DMS53 treated with DMSO at 0.1 percent for 48 hours (cell line): ENCODE measurements around the gene DLK2.

Source experiments
- DNase-seq: peaks from one replicate; lab custom pipeline; 2025; ENCODE audit not compliant: unreplicated experiment; lab: John Stamatoyannopoulos, UW

DLK2 gene

DNA sequence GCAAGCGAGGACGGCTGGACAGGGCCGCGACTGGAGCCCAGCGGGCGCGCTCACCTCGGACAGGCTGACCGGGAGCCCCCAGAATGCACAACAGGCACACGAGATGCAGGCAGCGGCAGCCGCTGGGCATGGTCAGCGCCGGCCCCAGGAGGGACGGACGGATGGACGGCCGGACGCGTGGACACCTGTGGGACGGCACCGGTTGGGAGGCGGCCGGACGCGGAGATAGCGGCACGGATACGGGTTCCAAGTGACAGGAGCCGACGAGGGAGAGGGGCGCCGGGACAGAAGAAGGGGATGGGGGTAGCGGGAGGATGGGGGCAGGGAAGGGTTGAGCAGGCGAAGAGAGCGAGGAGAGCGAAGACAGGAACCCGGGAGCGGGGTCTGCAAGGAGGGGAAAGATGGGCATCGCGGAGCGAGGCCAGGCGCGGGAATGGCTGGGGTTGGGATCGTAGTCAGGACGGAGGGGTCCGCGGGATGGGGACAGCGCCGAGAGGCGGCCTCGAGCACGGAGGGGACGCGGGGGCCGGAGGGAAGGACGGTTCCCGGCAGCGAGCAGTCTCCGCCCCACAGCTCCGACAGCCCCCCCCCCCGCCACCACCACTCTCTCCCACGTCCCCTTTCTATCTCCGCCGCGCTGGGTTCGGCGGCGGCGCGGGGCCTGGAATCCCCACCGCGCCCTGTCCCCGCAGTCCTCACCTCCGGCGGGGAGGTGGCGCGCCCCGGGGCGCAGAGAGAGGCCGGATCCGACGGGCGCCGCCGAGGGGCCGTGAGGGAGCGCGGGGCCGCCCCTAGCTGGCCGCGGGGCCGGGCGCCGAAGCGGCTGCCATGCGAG is 435 bp downstream of the DLK2 start:
- peak; percentile 51 for DNase-seq

DNA sequence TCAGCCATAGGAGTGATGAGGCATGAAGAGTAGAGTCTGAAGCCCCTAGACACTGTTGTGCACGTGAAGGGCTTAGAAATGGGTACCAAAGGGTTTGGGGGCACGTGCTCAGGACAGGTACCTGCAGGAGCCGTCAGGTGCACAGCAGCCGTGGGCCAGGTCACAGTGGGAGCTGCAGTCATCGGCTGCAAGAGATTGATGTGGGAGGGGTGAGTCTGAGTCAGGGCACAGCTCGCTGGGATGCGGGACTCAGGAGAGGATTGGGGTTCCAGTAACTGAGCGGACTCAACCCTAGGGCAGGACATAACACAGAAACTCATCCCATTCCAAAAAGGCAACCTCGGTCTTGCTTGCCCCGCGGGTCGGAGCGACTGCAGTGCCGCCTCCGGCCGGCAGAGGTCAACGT is 1.1 kb downstream of the DLK2 start:
- no peak for DNase-seq

DNA sequence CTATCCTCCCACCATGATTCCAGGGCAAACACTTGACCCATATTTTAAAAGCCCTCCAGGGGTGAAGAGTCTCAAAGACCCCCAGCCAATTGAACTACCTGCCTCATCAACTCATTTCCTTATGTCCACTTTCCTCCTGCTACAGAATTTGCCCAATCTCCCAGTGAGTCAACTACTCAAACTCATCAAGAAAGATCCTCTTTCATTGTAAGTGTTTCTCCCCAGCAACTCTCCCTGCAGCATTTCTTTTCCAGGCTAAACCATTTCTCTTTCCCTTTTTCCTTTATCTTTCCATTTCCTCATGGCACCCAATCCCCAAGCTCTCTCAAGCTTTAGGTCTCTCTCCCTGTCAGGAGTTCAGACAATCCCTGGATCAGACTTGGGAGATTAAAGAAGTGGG is 1.5 kb downstream of the DLK2 start:
- no peak for DNase-seq

DNA sequence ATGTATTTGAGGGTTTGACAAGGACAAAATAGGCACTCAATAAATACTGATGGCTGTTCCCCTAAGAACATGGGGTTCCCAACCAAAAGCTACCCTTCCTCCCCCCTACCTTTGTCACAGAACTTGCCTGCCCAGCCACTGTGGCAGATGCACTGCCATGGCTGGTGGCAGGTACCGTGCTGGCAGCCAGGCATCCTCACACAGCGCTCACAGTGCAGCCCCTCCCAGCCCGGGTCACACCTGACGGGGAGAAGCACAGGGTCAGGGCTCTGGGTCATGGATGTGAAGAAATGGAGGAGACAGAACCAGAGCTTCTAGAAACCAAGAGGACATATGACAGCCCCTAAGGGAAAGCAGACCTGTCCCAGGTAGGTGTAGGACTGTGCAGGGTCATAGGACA is 2.5 kb downstream of the DLK2 start:
- DNase-seq: no peak

DNA sequence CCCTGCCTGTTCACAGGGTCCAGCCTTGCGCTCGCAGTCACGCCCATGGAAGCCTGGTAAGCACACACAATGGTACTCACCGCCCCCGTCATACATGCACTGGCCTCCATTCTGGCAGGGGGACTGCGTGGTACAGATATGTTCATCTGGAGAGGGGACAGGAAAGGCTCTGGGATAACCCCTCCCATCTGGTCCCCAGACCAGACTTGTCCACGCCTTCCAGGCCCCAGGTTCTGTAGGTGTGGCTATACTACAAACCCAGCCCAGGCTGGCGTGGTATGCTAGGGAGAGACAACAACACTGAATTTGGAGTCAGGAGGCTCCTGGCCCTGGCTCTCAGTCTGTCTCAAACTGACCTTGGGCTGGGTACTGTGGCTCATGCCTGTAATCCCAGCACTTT is 3.4 kb downstream of the DLK2 start:
- DNase-seq: no peak

DNA sequence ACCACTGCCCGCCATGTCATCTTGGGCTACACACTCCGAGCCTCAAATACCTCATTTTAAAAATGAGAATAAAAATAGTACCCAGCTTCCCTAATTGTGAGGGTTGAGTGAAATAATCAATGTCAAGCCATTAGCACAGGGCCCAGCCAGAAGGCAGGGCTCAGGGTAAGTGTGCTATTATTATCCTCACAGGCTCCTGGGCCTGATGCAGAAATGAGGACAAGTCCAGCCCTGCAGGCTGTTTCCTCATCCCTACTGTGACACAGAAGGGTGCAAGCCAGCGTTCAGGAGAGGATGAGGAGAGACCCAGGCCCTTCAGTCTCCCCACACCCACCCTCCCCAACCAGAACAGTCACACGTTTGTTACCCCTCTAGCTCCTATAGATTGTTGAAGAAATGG is 4.0 kb downstream of the DLK2 start:
- DNase-seq: no peak

DNA sequence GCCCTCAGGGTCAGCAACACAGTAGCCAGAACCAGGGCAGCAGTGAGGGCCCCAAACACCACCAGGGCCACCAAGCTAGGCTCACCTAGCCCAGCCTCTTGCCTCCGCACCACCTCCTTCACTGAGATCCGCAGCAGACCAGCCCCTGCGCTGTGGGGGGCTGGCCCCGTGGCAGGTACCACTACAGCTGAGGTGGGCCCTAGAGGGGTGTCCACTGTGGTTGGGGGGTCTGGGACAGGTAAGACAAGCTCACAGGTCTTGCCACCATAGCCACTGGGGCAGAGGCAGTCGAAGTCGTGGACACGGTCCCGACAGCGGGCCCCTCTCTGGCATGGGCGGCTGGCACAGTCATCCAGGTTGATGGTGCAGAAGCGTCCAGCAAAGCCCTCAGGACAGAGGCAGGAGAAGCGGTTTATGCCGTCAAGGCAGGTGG is 4.6 kb downstream of the DLK2 start:
- no peak for DNase-seq

DNA sequence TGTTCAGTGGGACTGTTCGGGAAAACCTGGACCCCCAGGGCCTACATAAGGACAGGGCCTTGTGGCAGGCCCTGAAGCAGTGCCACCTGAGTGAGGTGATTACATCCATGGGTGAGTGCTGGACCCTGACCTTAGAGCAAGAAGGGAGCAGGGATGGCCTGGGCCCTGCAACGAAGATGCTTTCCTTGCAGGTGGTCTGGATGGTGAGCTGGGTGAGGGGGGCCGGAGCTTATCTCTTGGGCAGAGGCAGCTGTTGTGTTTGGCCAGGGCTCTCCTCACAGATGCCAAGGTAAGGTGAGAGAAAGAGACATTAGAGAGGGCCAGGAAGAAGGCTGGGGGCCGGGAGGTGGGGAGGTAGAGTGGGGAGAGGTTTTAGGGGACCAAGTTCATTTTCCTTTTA is 6.4 kb downstream of the DLK2 start:
- DNase-seq: no peak

DNA sequence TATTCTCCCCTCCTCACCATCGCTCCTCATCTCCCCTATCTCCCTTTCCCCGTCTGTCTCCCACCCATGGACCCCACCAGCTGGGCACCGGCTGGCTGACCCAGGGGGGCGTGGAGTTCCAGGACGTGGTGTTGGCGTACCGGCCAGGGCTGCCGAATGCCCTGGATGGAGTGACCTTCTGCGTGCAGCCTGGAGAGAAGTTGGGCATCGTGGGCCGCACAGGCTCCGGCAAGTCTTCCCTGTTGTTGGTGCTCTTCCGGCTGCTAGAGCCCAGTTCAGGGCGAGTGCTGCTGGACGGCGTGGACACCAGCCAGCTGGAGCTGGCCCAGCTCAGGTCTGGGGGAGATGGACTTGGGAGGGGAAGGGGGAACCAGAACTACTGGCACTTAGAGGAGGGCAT is 7.7 kb downstream of the DLK2 start:
- DNase-seq: no peak

DNA sequence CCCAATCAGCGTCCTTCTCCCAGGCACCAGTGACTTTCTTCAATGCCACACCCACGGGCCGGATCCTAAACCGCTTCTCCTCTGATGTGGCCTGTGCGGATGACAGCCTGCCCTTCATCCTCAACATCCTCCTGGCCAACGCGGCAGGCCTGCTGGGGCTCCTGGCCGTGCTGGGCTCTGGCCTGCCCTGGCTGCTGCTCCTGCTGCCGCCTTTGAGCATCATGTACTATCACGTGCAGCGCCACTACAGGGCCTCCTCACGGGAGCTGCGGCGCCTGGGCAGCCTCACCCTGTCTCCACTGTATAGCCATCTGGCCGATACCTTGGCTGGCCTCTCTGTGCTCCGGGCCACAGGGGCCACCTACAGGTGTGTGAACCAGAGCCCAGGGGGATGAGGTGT is 9.8 kb downstream of the DLK2 start:
- no peak for DNase-seq

DNA sequence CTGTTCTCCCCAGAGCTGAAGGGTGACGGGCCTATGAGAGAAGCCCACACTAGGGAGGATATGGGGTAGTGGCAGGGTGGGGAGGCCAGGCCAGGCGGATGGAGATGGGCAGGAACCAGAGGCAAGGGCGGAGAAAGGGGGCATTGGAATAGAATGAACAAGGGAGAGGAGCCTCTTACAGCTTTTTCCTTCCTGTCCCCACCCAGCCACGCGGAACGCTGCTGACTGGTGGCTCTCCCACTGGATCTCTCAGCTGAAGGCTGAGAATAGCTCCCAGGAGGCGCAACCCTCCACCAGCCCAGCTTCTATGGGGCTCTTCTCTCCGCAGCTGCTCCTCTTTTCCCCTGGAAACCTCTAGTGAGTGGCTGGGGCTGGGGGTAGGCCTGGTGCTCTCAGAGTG is 10.8 kb downstream of the DLK2 start:
- no peak for DNase-seq

DNA sequence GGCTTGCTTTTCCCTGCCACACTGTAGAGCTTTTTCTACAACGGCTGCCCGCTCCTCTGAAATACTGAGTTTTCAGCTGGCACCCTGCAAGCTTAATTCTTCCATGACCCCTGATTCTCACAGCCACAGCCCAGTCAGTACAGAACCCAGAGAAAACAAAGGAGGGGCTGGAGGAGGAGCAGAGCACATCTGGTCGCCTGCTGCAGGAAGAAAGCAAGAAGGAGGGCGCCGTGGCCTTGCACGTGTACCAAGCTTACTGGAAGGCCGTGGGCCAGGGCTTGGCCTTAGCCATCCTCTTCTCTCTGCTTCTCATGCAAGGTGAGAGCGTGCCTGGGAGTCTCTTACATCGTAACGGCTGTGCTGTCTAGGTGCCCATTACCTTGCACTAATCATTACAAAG is 11.3 kb downstream of the DLK2 start:
- no peak for DNase-seq

DNA sequence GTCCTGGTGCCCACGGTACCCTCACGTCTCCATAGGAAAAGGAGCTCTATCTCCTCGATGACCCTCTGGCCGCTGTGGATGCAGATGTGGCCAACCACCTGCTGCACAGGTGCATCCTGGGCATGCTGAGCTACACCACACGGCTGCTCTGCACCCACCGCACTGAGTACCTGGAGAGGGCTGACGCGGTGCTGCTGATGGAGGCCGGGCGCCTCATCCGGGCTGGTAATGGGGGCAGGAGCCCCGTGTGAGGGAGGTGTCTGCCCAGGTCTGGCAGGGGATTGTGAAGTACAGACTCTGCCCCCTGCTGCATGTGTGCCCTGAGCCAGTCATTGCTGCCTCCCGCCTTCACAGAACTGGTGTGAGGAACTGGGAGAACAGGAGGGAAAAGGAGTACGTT is 12.4 kb downstream of the DLK2 start:
- no peak for DNase-seq

DNA sequence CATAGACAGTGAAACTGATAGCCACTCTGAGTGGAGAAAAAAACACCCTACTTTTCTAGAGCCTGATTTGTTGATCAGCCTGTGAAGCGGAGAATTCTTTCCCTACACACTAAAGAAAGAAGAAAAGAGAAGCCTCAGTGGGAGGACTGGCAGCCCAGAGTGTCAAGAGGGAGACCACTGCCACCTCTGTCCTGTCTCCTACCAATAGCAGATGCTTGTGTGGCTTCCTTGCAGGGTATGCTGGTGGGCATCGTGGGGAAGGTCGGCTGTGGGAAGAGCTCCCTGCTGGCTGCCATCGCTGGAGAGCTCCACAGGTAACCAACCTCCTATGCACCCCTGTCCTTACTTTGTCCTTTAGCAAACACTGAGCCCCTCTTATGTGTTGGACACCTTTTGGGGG is 17.6 kb downstream of the DLK2 start:
- DNase-seq: no peak

DNA sequence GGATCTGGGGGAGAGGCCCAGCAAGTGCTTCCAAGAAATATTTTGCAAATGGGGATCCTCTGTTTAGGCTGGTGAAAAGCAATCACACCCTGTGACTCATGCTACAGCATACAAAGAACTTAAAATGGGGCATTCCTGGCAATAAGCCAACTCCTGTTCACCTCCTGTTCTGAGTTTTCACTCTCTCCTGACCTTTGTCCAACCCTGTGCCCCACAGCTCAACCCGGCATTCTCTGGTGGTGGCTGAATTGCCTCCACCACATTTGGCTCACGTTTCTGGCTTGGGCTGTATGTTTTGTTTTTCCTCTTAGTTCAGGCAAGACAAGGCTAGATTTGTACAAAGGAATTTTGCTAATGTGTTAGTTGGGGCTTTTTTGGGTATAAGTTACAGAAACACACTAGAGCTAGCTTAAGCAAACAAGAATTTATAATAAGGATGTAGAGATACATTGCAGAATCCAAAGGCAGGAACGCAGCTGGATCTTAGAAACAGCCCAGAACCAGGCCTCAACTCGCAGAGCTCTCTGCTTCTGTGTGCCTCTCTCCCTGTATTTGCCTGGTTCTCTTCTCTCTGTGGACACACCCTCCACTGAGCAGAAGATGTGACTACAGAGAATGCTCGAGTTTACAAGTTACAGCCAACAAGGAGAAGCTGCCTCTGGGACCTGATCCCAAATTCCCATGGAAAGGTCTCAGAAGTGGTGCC is 18.6 kb downstream of the DLK2 start:
- peak; percentile 6 for DNase-seq

DNA sequence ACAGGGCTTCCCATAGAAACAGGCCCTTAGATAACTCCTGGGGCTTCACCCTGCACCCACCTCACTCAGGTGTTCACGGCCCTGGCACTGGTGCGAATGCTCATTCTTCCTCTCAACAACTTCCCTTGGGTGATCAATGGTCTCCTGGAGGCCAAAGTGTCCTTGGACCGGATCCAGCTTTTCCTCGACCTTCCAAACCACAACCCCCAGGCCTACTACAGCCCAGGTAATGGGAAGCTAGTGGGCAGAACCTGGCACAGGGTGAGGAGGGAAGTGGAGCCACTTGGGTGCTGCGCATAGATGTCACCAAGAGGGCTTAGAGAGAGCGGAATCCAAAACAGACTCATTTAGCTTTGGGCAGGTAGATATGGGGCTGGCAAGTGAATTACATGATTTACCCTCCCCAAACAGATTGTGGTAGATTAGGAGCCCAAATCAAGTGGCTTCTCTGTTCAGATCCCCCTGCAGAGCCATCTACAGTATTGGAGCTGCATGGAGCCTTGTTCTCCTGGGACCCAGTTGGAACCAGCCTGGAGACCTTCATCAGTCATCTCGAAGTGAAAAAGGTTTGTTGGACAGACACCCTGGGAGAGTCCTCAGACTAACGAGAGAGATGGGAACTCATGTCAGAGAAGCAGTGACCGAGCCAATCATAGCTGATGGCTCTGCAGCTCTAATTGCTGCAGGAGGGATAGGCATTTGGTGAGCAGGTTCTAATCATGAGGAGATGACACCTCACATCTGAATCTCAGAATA is 19.5 kb downstream of the DLK2 start:
- DNase-seq: no peak

DNA sequence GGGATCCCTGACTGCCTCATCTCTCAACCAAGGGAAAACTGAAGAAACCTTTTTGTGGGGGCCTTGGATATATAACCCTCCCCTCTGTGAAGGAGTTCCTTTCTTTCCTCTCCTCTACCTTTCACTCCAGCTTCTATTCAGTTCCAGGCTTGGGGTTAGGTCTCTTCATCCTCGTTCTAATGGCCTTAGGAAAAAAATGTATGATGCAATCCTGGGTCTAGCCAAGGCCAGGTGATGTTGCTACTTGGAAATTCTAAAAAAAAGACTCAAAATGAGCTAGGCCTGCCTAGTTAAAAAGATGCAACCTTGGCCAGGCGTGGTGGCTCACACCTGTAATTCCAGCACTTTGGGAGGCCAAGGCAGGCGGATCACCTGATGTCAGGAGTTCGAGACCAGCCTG is 20.4 kb downstream of the DLK2 start:
- DNase-seq: no peak

DNA sequence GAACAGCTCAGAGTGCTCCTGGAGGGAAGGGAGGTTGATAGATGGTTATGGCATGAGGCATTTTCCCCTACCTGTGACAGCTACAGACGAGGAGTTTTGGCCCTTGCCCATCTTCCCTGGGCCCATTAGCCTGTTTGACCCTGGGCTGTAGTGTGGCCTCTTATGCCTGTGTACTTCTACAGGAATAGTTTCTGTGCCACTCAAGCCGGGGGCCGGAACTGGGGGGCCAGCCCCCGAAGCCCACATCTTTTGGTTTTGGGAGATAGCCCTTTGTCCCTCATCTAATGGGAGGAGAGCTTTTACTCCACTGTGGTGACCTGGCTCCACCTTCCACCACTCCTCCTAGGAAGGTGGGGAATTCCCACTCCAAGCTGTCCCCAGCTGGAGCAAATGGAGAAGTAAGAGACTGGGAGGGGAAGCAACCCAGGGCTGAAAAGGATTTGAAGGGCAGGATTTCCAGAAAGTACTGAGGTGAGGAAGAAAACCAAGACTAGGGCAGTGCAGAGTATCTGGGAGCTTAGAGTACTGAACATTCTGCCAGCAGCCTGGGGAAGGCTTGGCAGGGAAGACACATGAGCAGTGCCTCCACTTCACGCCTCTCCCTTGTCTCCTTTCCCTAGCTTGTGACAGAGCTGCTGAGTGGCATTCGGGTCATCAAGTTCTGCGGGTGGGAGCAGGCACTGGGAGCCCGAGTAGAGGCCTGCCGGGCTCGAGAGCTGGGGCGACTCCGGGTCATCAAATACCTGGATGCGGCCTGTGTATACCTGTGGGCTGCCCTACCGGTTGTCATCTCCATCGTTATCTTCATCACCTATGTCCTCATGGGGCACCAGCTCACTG is 21.1 kb downstream of the DLK2 start:
- no peak for DNase-seq

DNA sequence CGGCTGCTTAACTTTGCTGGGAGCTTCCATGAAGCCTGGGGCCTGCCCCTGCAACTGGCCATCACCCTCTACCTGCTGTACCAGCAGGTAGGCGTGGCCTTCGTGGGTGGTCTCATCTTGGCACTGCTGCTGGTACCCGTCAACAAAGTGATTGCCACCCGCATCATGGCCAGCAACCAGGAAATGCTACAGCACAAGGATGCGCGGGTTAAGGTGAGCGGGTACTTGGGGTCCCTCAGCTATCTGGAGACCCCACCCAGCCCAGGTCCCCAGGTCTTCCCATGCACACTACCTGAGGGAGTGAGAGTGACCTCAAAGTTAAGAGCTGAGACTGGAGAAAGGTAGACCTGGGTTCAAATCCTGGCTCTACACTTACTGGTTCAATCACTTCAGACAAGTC is 22.2 kb downstream of the DLK2 start:
- no peak for DNase-seq

DNA sequence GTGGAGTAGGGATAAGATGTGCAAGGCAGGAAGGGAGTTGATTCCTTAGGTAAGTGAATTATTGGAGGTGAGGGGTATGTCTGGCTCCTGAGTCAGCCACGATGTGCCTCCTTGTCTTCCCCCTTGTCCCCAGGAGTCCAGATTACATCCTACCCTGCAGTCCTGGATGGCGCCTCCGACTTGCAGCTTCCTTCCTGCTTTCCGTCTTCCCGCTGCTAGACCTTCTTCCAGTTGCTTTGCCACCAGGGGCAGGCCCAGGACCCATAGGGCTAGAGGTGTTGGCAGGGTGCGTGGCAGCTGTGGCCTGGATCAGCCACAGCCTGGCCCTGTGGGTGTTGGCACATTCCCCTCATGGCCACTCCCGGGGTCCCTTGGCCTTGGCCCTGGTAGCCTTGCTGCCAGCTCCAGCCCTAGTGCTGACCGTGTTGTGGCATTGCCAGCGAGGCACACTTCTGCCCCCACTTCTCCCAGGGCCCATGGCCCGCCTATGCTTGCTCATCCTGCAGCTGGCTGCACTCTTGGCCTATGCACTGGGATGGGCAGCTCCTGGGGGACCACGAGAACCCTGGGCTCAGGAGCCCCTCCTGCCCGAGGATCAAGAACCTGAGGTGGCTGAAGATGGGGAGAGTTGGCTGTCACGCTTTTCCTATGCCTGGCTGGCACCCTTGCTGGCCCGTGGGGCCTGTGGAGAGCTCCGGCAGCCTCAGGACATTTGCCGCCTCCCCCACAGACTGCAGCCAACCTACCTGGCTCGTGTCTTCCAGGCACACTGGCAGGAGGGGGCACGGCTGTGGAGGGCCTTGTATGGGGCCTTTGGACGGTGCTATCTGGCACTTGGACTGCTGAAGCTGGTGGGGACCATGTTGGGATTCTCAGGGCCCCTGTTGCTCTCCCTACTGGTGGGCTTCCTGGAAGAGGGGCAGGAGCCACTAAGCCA is 23.1 kb downstream of the DLK2 start:
- DNase-seq: no peak
